OCI-LY7 (cell line): ENCODE measurements around the gene GRWD1. TPM values are rescaled to one million over a fixed set of nuclear protein-coding genes. Genes with fewer than 3 reads are reported as not detected.

Source experiments
- BruUV-seq: library from RNA; stranded (reverse); fragments of 400-500 nt; replicated peaks from 2 replicates; lab custom pipeline; 2021; lab: Mats Ljungman, UMichigan
- CTCF ChIA-PET: fragments of 300-600 bp; sonication (Branson Sonifier 250); formaldehyde crosslinking; loops from one replicate; lab custom pipeline; 2022; ENCODE audit warnings: antibody characterized with exemption; ENCODE audit not compliant: unreplicated experiment; lab: Charles Lee
- POLR2A ChIA-PET: fragments of 300-600 bp; sonication (Branson Sonifier 250); formaldehyde crosslinking; loops from one replicate; lab custom pipeline; 2022; ENCODE audit warnings: antibody characterized with exemption; lab: Charles Lee
- DNase-seq: peaks from one replicate; pipeline ENCODE4 v3.0.0-alpha.2; 2015; ENCODE audit warnings: low spot score
- H2AFZ ChIP-seq: fragments of 200-600 bp; sonication (generic), shearing (Covaris generic); 2 replicates; pipeline ENCODE4 v1.6.1; 2014; ENCODE audit warnings: mild to moderate bottlenecking, antibody characterized with exemption, low read length, moderate library complexity
- H3K27ac ChIP-seq: fragments of 200-600 bp; sonication (generic); 2 replicates; pipeline ENCODE4 v1.5.1; 2014; ENCODE audit warnings: mixed run types, low read depth, mild to moderate bottlenecking, moderate library complexity, low read length, inconsistent platforms; ENCODE audit not compliant: poor library complexity, severe bottlenecking
- H3K36me3 ChIP-seq: fragments of 200-600 bp; sonication (generic); 2 replicates; pipeline ENCODE4 v1.6.1; 2014; ENCODE audit warnings: mild to moderate bottlenecking, antibody characterized with exemption, low read length, moderate library complexity, mixed read lengths; ENCODE audit not compliant: insufficient read depth
- H3K4me1 ChIP-seq: fragments of 200-600 bp; sonication (generic); 2 replicates; pipeline ENCODE4 v1.5.1; 2014; ENCODE audit warnings: mild to moderate bottlenecking, low read length; ENCODE audit not compliant: insufficient read depth, poor library complexity, severe bottlenecking
- H3K4me2 ChIP-seq: fragments of 200-600 bp; sonication (generic); 2 replicates; pipeline ENCODE4 v1.6.1; 2014; ENCODE audit warnings: mild to moderate bottlenecking, low read length
- H3K4me3 ChIP-seq: fragments of 200-600 bp; sonication (generic); 2 replicates; pipeline ENCODE4 v1.5.1; 2014; ENCODE audit warnings: mild to moderate bottlenecking, low read depth, low read length; ENCODE audit not compliant: poor library complexity, severe bottlenecking
- H3K79me2 ChIP-seq: fragments of 200-600 bp; sonication (generic); 2 replicates; pipeline ENCODE4 v1.6.1; 2016; ENCODE audit warnings: low read depth, mild to moderate bottlenecking, low read length, moderate library complexity, mixed read lengths; ENCODE audit not compliant: insufficient read depth
- H3K9me2 ChIP-seq: fragments of 200-600 bp; sonication (generic); 2 replicates; pipeline ENCODE4 v1.6.1; 2016; ENCODE audit warnings: mild to moderate bottlenecking, low read length, mixed read lengths; ENCODE audit not compliant: insufficient read depth
- H3K9me3 ChIP-seq: fragments of 200-600 bp; sonication (generic); 2 replicates; pipeline ENCODE4 v1.6.1; 2014; ENCODE audit warnings: mild to moderate bottlenecking, mixed run types, low read length, mixed read lengths
- H4K20me1 ChIP-seq: fragments of 200-600 bp; sonication (generic); 2 replicates; pipeline ENCODE4 v1.6.1; 2014; ENCODE audit warnings: mild to moderate bottlenecking, antibody characterized with exemption, low read length, moderate library complexity, mixed read lengths; ENCODE audit not compliant: insufficient read depth
- CTCF ChIP-seq: fragments of 200-600 bp; sonication (generic); conservative IDR thresholded peaks from 2 replicates; pipeline ENCODE4 v1.5.1; 2014; ENCODE audit warnings: mild to moderate bottlenecking, antibody characterized with exemption, low read length, moderate library complexity, mixed read lengths
- EZH2phosphoT487 ChIP-seq: fragments of 200-600 bp; sonication (generic); IDR thresholded peaks from 2 replicates; pipeline ENCODE4 v1.6.1; 2018; ENCODE audit warnings: low read depth, borderline replicate concordance, mild to moderate bottlenecking, mixed run types, antibody characterized with exemption, low read length, moderate library complexity, mixed read lengths
- intact Hi-C: fragments of 100-400 bp; cut with micrococcal nuclease; formaldehyde crosslinking; loops from one replicate; pipeline ENCODE4 v1.10.0; 2022; ENCODE audit not compliant: unreplicated experiment
- total RNA-seq, 2 experiments: library from RNA; depleted of rRNA in 1 of 2; stranded (reverse); fragments of >200 nt in 1 of 2; shearing (Covaris generic) in 1 of 2; gene quantifications; 2 replicates each; pipeline ENCODE4 v1.2.3, GENCODE V29; 2014 to 2022

GRWD1 gene
- total RNA-seq, 2 experiments from 2014 or later, result 32.1 to 35.8 TPM

GRCh38 chr19:48396824-48397176 is 49.0 kb upstream of the GRWD1 start:
- H4K20me1 ChIP-seq, result no peaks in the 10 kb centered on the region
- H3K36me3 ChIP-seq, result no peaks in the 10 kb centered on the region
- H3K27ac ChIP-seq, result no peak overlapping the region
- CTCF ChIA-PET, result interaction anchor here (0.5 kb wide), 1 partner anchor 731 kb away, joined by 10 read pairs; no protein-coding TSS in a partner anchor
- DNase-seq, result no peak
- H3K4me2 ChIP-seq, result no peak overlapping the region
- no peaks in the 10 kb centered on the region for H3K9me2 ChIP-seq
- no peak for TF ChIP-seq CTCF
- TF ChIP-seq EZH2phosphoT487, result no peak
- H3K79me2 ChIP-seq, result no peaks in the 10 kb centered on the region
- no peak overlapping the region for H2AFZ ChIP-seq
- peaks cover 39% of the 10 kb centered on the region for H3K4me1 ChIP-seq
- intact Hi-C loops, result no loop called here
- H3K4me3 ChIP-seq, result no peak overlapping the region
- BruUV-seq, result no TSS peak
- POLR2A ChIA-PET, result no interaction called here
- no peaks in the 10 kb centered on the region for H3K9me3 ChIP-seq

DNA sequence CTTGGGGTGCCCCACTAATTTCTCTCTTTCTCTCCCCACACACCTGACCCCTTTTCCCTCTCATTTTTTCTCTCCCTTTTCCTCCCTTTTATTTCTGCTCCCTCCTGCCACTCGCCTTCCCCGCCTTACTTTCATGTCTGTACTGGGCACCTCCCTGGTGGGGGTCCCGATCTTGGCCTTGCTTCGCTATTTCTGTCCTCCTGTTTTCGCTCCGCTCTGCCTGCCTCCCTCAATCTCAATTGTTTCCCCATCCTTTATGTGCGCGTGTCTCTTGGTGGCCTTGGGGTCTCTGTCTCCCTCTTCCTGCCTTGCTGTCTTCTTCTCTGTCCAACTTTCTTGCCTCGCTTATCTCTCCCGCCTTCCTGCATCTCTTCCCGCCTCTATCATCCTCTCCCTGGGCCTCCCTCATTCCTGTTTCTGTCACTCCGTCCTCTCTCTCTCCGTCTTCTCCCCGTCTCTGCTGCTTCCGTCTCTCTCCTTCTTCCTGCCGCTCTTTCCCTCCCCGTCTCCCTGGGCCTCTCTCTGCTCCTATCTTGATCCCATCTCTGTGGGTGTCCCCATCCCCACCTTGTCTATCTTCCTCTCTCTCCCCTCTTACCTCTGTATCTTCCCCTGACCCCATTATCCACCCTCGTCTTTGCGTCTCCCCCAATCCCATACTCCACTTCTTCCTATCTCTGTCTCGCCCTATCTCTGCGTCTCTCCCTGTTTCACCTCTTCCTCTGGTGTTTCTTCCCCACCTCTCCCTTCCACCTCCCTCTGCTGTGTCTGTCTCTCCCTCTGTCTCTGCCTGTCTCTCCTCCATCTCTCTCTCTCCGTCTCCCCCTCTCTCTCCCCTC is 48.3 kb upstream of the GRWD1 start:
- no peaks in the 10 kb centered on the region for H3K79me2 ChIP-seq
- peak overlapping the region; percentile 62 for H3K4me3 ChIP-seq
- no peaks in the 10 kb centered on the region for H3K9me2 ChIP-seq
- no peaks in the 10 kb centered on the region for H4K20me1 ChIP-seq
- no peaks in the 10 kb centered on the region for H3K9me3 ChIP-seq
- no peak overlapping the region for H3K27ac ChIP-seq
- no peak for DNase-seq
- peaks cover 37% of the 10 kb centered on the region for H3K4me1 ChIP-seq
- H2AFZ ChIP-seq, result no peak overlapping the region
- ChIA-PET POLR2A (no interaction called here), CTCF (no interaction called here)
- TF ChIP-seq CTCF (no peak), EZH2phosphoT487 (no peak)
- H3K4me2 ChIP-seq, result peak overlapping the region; percentile 69
- intact Hi-C loops, result loop anchor here (2.0 kb wide), 1 partner anchor 77 kb away; a partner anchor contains a TSS
- BruUV-seq, result no TSS peak
- H3K36me3 ChIP-seq, result no peaks in the 10 kb centered on the region

DNA sequence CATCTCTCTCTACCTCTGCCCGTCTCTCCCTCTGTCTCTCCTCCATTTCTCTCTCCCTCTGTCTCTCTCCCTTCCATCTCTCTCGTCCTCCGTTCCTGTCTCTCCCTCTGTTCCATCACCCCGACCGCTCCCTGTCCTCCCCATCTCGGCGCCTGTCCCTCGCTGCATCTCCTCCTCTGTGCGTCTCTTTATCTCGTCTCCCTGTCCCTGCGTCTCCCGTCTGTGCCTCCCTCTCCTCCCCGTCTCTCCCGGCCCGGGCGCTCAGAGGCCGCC is 47.7 kb upstream of the GRWD1 start:
- H3K79me2 ChIP-seq, result no peaks in the 10 kb centered on the region
- H3K4me1 ChIP-seq, result peaks cover 37% of the 10 kb centered on the region
- intact Hi-C loops, result loop anchor here (2.0 kb wide), 1 partner anchor 77 kb away; a partner anchor contains a TSS
- POLR2A ChIA-PET, result interaction anchor here (0.7 kb wide), 1 partner anchor 235 kb away, joined by 3 read pairs; no protein-coding TSS in a partner anchor
- CTCF ChIA-PET, result no interaction called here
- H3K9me3 ChIP-seq, result no peaks in the 10 kb centered on the region
- H4K20me1 ChIP-seq, result no peaks in the 10 kb centered on the region
- H3K9me2 ChIP-seq, result no peaks in the 10 kb centered on the region
- H3K36me3 ChIP-seq, result no peaks in the 10 kb centered on the region
- no peak for DNase-seq
- BruUV-seq, result no TSS peak
- H3K4me3 ChIP-seq, result peak overlapping the region; percentile 62
- TF ChIP-seq CTCF, result no peak
- TF ChIP-seq EZH2phosphoT487, result no peak
- H3K27ac ChIP-seq, result no peak overlapping the region
- H3K4me2 ChIP-seq, result peak overlapping the region; percentile 69
- no peak overlapping the region for H2AFZ ChIP-seq
